ENCODE results near the gene HERC2. TPM values are rescaled to one million over a fixed set of nuclear protein-coding genes. Genes with fewer than 3 reads are reported as not detected.

Gene HERC2
- total and polyA plus RNA-seq, 2 donors (not counting 3 experiments of a cell fraction or from before 2014, with no cell fraction given) = 46.1 to 83.9 TPM

DNA sequence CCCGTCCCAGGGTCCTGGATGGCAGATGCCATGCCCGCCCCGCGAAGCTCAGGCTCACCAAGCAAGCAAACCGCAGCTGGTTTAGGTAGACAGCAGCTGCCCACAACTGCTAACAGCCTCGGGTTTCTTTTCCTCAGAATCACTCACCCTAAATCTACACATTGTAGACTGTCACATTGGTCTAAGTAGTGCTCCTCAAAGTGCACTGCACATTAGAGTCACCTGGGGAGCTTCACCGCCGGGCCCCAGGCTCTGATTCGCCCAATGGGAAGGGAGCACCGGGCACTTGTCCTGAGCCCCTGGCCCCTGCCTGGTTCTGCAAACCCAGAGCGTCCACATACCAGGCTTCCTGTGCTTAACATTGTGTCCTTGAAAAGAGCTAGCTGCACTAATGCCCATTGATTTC lies 223.6 kb downstream of the HERC2 start:
- Histone ChIP-seq H3K27ac (ENCODE audit: insufficient read depth, low read depth, low read length) (no peak overlapping the region), H3K4me1 (ENCODE audit: control insufficient read depth, extremely low read depth, insufficient read depth, low read length) (peaks cover 12% of the 10 kb centered on the region), H3K36me3 (ENCODE audit: control insufficient read depth in 2 of 2, extremely low read depth in 1 of 2, insufficient read depth in 2 of 2, low read length in 2 of 2) (no peaks in the 10 kb centered on the region), H3K27me3 (ENCODE audit: control insufficient read depth in 2 of 2, insufficient read depth in 2 of 2, low read length in 2 of 2) (peaks cover 47 to 59% of the 10 kb centered on the region in 2 experiments), H3K9me1 (replicated peaks; ENCODE audit: control insufficient read depth, extremely low read depth, insufficient read depth, low read length) (no peaks in the 10 kb centered on the region), H4K20me1 (replicated peaks; ENCODE audit: control insufficient read depth, extremely low read depth, insufficient read depth, low read length) (no peaks in the 10 kb centered on the region), H3K4me3 (replicated peaks in 1 of 3; ENCODE audit: insufficient read depth in 1 of 3, low read depth in 1 of 3, low read length in 3 of 3) (no peak overlapping the region), H3K9ac (replicated peaks; ENCODE audit: extremely low read depth, insufficient read depth, low read length) (no peak overlapping the region), H2AFZ (ENCODE audit: low read depth, low read length) (no peak overlapping the region), H3K79me2 (ENCODE audit: control insufficient read depth, insufficient read depth, low read length) (no peaks in the 10 kb centered on the region), H3K9me3 (replicated peaks; ENCODE audit: control insufficient read depth, insufficient read depth, low read length) (no peaks in the 10 kb centered on the region), H3K4me2 (ENCODE audit: insufficient read depth, low read length) (no peak overlapping the region)
- dilution Hi-C loops (cut with MboI; ENCODE audit: extremely low pct_ligation_motif_present, low sequenced_read_pairs) = no loop called here
- no peak for DNase-seq (ENCODE audit: low read depth, low spot score)
- intact Hi-C loops (cut with micrococcal nuclease) = no loop called here
- no TSS peak for BruUV-seq (replicated peaks)
- ChIA-PET CTCF (interaction anchor here (1.2 to 2.9 kb wide), 4 partner anchors 8 to 1207 kb away, joined by 3 to 28 read pairs (median 4); no protein-coding TSS in a partner anchor), POLR2A (no interaction called here)
- TF ChIP-seq EZH2 (IDR thresholded peaks at IDR 0.05; ENCODE audit: borderline replicate concordance, low read depth, low read length, severe bottlenecking) (no peak), FOS (IDR thresholded peaks at IDR 0.05; ENCODE audit: borderline replicate concordance, insufficient read depth, low read length) (no peak), GATA2 (IDR thresholded peaks at IDR 0.05; ENCODE audit: insufficient read depth, insufficient read length, low read depth, low read length) (no peak), JUN (IDR thresholded peaks at IDR 0.05; ENCODE audit: borderline replicate concordance, insufficient read depth, insufficient read length, low read depth) (no peak), POLR2A (IDR thresholded peaks at IDR 0.05; ENCODE audit: low read depth, low read length) (no peak), POLR2AphosphoS5 (IDR thresholded peaks at IDR 0.05; ENCODE audit: insufficient read depth, low read depth, low read length) (no peak), MYC (IDR thresholded peaks at IDR 0.05; ENCODE audit: low read depth, low read length) (no peak)
- TF ChIP-seq, protein P1, sequence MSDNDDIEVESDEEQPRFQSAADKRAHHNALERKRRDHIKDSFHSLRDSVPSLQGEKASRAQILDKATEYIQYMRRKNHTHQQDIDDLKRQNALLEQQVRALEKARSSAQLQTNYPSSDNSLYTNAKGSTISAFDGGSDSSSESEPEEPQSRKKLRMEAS (IDR thresholded peaks at IDR 0.05; ENCODE audit: insufficient read depth, insufficient read length) = no peak
- TF ChIP-seq, protein P2, sequence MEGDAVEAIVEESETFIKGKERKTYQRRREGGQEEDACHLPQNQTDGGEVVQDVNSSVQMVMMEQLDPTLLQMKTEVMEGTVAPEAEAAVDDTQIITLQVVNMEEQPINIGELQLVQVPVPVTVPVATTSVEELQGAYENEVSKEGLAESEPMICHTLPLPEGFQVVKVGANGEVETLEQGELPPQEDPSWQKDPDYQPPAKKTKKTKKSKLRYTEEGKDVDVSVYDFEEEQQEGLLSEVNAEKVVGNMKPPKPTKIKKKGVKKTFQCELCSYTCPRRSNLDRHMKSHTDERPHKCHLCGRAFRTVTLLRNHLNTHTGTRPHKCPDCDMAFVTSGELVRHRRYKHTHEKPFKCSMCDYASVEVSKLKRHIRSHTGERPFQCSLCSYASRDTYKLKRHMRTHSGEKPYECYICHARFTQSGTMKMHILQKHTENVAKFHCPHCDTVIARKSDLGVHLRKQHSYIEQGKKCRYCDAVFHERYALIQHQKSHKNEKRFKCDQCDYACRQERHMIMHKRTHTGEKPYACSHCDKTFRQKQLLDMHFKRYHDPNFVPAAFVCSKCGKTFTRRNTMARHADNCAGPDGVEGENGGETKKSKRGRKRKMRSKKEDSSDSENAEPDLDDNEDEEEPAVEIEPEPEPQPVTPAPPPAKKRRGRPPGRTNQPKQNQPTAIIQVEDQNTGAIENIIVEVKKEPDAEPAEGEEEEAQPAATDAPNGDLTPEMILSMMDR (IDR thresholded peaks at IDR 0.05; ENCODE audit: extremely low read depth in 1 of 2, insufficient read depth in 1 of 2, low read depth in 1 of 2, low read length in 2 of 2) = no peak
- FAIRE-seq = no peak
